ENCODE data around the gene SLFN5.

- no peak for TF ChIP-seq EZH2 (IDR thresholded peaks at IDR 0.05; ENCODE audit: borderline replicate concordance, insufficient read depth, low read depth, low read length, poor library complexity, severe bottlenecking)
- no peak for TF ChIP-seq CTCF (IDR thresholded peaks at IDR 0.05)
Measured at GRCh38 chr17:35322749-35323148, 79.9 kb downstream of the SLFN5 start.
